HG02885 (cell line): ENCODE data around the gene VAX1.
"Not testable (repeated sequence)": the region's sequence is repeated elsewhere in the genome, so short reads cannot be mapped to it uniquely, and the experiment has no call there.

ENCODE experiments used
- ATAC-seq: cut with Tn5 transposase; IDR thresholded peaks from one replicate; pipeline ENCODE4 v1.9.1; 2021; ENCODE audit warnings: mild to moderate bottlenecking; ENCODE audit not compliant: unreplicated experiment, poor library complexity

Gene VAX1

DNA sequence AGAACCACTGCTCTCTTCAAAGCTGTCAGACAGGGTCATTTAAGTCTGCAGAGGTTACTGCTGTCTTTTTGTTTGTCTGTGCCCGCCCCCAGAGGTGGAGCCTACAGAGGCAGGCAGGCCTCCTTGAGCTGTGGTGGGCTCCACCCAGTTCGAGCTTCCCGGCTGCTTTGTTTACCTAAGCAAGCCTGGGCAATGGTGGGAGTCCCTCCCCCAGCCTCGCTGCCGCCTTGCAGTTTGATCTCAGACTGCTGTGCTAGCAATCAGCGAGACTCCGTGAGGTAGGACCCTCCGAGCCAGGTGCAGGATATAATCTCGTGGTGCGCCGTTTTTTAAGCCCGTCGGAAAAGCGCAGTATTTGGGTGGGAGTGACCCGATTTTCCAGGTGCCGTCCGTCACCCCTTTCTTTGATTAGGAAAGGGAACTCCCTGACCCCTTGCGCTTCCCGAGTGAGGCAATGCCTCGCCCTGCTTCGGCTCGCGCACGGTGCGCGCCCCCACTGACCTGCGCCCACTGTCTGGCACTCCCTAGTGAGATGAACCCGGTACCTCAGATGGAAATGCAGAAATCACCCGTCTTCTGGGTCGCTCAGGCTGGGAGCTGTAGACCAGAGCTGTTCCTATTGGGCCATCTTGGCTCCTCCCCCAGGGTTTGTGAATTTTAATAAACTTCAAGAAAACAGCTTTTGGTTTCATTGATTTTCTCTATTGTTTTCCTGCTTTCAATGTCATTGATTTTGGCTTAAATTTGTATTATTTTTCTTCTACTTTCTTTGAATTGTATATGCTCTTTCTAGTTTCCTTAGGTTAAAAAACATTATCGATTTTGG lies 53.4 kb downstream of the VAX1 start:
- ATAC-seq, result not testable (repeated sequence)
